ENCODE measurements around the gene MYH8.

Gene MYH8

GRCh38 chr17:10439816-10440215 is 18.1 kb upstream of the MYH8 start:
- Histone ChIP-seq H3K27me3 (ENCODE audit: insufficient read depth, poor library complexity, severe bottlenecking) (no peaks in the 10 kb centered on the region), H3K27ac (replicated peaks) (no peak overlapping the region), H3K4me3 (replicated peaks; ENCODE audit: insufficient read depth, low read length) (no peak overlapping the region)
- TF ChIP-seq POLR2AphosphoS5 (IDR thresholded peaks at IDR 0.05; ENCODE audit: low read depth), result no peak
- TF ChIP-seq, protein P1, sequence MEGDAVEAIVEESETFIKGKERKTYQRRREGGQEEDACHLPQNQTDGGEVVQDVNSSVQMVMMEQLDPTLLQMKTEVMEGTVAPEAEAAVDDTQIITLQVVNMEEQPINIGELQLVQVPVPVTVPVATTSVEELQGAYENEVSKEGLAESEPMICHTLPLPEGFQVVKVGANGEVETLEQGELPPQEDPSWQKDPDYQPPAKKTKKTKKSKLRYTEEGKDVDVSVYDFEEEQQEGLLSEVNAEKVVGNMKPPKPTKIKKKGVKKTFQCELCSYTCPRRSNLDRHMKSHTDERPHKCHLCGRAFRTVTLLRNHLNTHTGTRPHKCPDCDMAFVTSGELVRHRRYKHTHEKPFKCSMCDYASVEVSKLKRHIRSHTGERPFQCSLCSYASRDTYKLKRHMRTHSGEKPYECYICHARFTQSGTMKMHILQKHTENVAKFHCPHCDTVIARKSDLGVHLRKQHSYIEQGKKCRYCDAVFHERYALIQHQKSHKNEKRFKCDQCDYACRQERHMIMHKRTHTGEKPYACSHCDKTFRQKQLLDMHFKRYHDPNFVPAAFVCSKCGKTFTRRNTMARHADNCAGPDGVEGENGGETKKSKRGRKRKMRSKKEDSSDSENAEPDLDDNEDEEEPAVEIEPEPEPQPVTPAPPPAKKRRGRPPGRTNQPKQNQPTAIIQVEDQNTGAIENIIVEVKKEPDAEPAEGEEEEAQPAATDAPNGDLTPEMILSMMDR (IDR thresholded peaks at IDR 0.05; ENCODE audit: insufficient read depth, low read length), result no peak
- no peak for TF ChIP-seq SPI1 (IDR thresholded peaks at IDR 0.05; ENCODE audit: borderline replicate concordance, low read depth)
- TF ChIP-seq GABPA (IDR thresholded peaks at IDR 0.05; ENCODE audit: low read depth), result no peak
- no peak for TF ChIP-seq REST (IDR thresholded peaks at IDR 0.05; ENCODE audit: insufficient replicate concordance, low read depth)
- no peak for DNase-seq (ENCODE audit: low read depth in 1 of 2, low spot score in 1 of 2)

GRCh38 chr17:10435096-10435495 is 13.3 kb upstream of the MYH8 start:
- no peak for DNase-seq (ENCODE audit: low read depth in 1 of 2, low spot score in 1 of 2)
- Histone ChIP-seq H3K27ac (replicated peaks) (no peak overlapping the region), H3K27me3 (ENCODE audit: insufficient read depth, poor library complexity, severe bottlenecking) (no peaks in the 10 kb centered on the region), H3K4me3 (replicated peaks; ENCODE audit: insufficient read depth, low read length) (no peak overlapping the region)
- TF ChIP-seq SPI1 (IDR thresholded peaks at IDR 0.05; ENCODE audit: borderline replicate concordance, low read depth), result no peak
- no peak for TF ChIP-seq POLR2AphosphoS5 (IDR thresholded peaks at IDR 0.05; ENCODE audit: low read depth)
- TF ChIP-seq REST (IDR thresholded peaks at IDR 0.05; ENCODE audit: insufficient replicate concordance, low read depth), result no peak
- TF ChIP-seq GABPA (IDR thresholded peaks at IDR 0.05; ENCODE audit: low read depth), result no peak
- TF ChIP-seq, protein P1 (IDR thresholded peaks at IDR 0.05; ENCODE audit: insufficient read depth, low read length), result no peak

GRCh38 chr17:10429421-10430045 is 7.8 kb upstream of the MYH8 start:
- DNase-seq (ENCODE audit: low read depth in 1 of 2, low spot score in 1 of 2), result no peak

More at GRCh38 chr17:10429421-10430045, 7.8 kb upstream of the MYH8 start:
- TF ChIP-seq POLR2AphosphoS5 (IDR thresholded peaks at IDR 0.05; ENCODE audit: low read depth), result no peak
- TF ChIP-seq, protein P1 (IDR thresholded peaks at IDR 0.05; ENCODE audit: insufficient read depth, low read length), result no peak
- TF ChIP-seq SPI1 (IDR thresholded peaks at IDR 0.05; ENCODE audit: borderline replicate concordance, low read depth), result no peak
- H3K27ac ChIP-seq (replicated peaks), result no peak overlapping the region
- no peak overlapping the region for H3K4me3 ChIP-seq (replicated peaks; ENCODE audit: insufficient read depth, low read length)
- H3K27me3 ChIP-seq (ENCODE audit: insufficient read depth, poor library complexity, severe bottlenecking), result no peaks in the 10 kb centered on the region

All from HL-60 (cell line).